MM.1S (cell line): ENCODE results near the gene CA9.

Source experiments
- DNase-seq: peaks from one replicate; pipeline ENCODE4 v3.0.0-alpha.2; 2015
- H2AFZ ChIP-seq: fragments of 300-600 bp; sonication (generic); 2 replicates; pipeline ENCODE4 v1.6.0; 2016; ENCODE audit warnings: antibody characterized with exemption, low read length
- H3F3A ChIP-seq: fragments of 300-600 bp; sonication (generic); 2 replicates; pipeline ENCODE4 v1.6.1; 2016; ENCODE audit warnings: mild to moderate bottlenecking, antibody characterized with exemption, low read length, moderate library complexity, mixed read lengths; ENCODE audit not compliant: insufficient read depth
- H3K27ac ChIP-seq: fragments of 300-600 bp; sonication (generic); 2 replicates; pipeline ENCODE4 v1.5.1; 2016; ENCODE audit warnings: mild to moderate bottlenecking, low read length
- H3K27me3 ChIP-seq: fragments of 300-600 bp; sonication (generic); replicated peaks from 2 replicates; pipeline ENCODE4 v1.6.0; 2016; ENCODE audit warnings: low read length; ENCODE audit not compliant: insufficient read depth
- H3K36me3 ChIP-seq: fragments of 300-600 bp; sonication (generic); replicated peaks from 2 replicates; pipeline ENCODE4 v1.6.1; 2016; ENCODE audit warnings: mild to moderate bottlenecking, low read length, mixed read lengths; ENCODE audit not compliant: insufficient read depth
- H3K4me1 ChIP-seq: fragments of 300-600 bp; sonication (generic); 2 replicates; pipeline ENCODE4 v1.6.1; 2016; ENCODE audit warnings: low read length, mixed read lengths
- H3K4me2 ChIP-seq: fragments of 300-600 bp; sonication (generic); 2 replicates; pipeline ENCODE4 v1.6.0; 2016; ENCODE audit warnings: low read depth, low read length
- H3K4me3 ChIP-seq: fragments of 300-600 bp; sonication (generic); 2 replicates; pipeline ENCODE4 v1.5.1; 2016; ENCODE audit warnings: low read length, mixed read lengths
- H3K79me2 ChIP-seq: fragments of 300-600 bp; sonication (generic); 2 replicates; pipeline ENCODE4 v1.6.1; 2016; ENCODE audit warnings: mixed run types, low read length, mixed read lengths
- H3K9ac ChIP-seq: fragments of 300-600 bp; sonication (generic); 2 replicates; pipeline ENCODE4 v1.6.1; 2016; ENCODE audit warnings: low read length, mixed read lengths
- H3K9me2 ChIP-seq: fragments of 300-600 bp; sonication (generic); replicated peaks from 2 replicates; pipeline ENCODE4 v1.6.1; 2016; ENCODE audit warnings: mild to moderate bottlenecking, low read length, mixed read lengths; ENCODE audit not compliant: insufficient read depth
- H3K9me3 ChIP-seq: fragments of 300-600 bp; sonication (generic); replicated peaks from 2 replicates; pipeline ENCODE4 v1.6.1; 2016; ENCODE audit warnings: mild to moderate bottlenecking, low read length, mixed read lengths; ENCODE audit not compliant: insufficient read depth
- H4K20me1 ChIP-seq: fragments of 300-600 bp; sonication (generic); 2 replicates; pipeline ENCODE4 v1.6.1; 2016; ENCODE audit warnings: mild to moderate bottlenecking, low read length, moderate library complexity, mixed read lengths; ENCODE audit not compliant: insufficient read depth
- EZH2 ChIP-seq: fragments of 300-600 bp; sonication (generic); optimal IDR thresholded peaks from 2 replicates; pipeline ENCODE3; 2017; ENCODE audit warnings: low read depth, mild to moderate bottlenecking, antibody characterized with exemption, low read length, mixed read lengths
- EZH2phosphoT487 ChIP-seq: fragments of 300-600 bp; sonication (generic); IDR thresholded peaks from 2 replicates; pipeline ENCODE4 v1.6.1; 2018; ENCODE audit warnings: antibody characterized with exemption, low read length
- TF ChIP-seq, protein P1 (sequence below): fragments of 300-600 bp; sonication (generic); IDR thresholded peaks from 2 replicates; pipeline ENCODE4 v1.5.1; 2016; ENCODE audit warnings: antibody characterized with exemption, low read length, mixed read lengths

CA9 gene

DNA sequence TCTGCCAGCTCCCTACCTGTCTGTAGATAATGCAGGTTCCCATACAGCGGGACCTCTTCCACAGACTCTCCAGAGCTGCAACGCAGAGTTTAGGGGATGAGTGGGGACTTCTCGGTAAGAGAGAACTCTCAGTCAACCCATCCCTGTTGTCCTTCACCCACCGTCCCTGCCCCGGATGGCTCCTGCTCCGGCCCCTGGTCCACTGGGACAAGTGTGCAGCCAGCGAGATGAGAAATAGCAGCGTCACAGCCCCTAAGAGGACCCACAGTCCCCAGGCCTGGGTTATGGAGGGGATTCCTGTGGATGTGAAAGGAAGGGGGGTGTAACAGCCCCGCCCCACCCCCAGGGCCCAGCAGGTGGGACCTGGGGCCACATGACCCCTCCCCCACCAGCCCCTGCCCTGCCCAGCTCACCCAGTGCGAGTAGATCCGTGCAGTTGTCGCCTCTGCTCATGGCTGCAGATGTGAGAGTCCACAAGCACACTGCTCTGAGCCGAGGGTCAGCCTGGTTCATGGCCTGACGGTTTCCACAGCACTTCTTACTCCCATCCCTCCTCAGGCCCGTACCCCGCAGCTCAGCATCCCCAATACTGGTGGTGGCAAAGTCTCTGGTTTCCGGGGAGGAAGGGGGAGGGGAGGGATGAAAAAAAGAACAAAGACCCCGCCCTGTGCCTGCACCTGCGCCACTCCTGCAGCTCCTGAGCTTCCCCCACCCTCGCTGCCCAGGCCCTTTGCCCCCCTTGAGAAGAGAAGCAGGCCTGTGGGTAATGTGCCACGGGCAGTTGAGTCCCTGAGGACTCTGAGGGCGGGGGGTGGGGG is 23.2 kb upstream of the CA9 start, which contains the start of gene SIT1:
Gene SIT1, minus strand, starts transcription at position 591 of the 818 bp plus-strand sequence. Its CDS starts 78 bp downstream, at position 513.
- no peak for DNase-seq
- Histone ChIP-seq H3K27me3 (no peaks in the 10 kb centered on the region), H4K20me1 (no peaks in the 10 kb centered on the region), H3K4me2 (no peak within 1 kb of the TSS), H3F3A (no peaks in the 10 kb centered on the region), H3K9me2 (no peaks in the 10 kb centered on the region), H3K79me2 (no peaks in the 10 kb centered on the region), H3K9ac (no peak within 1 kb of the TSS), H3K4me1 (peaks cover 4% of the 10 kb centered on the region), H3K9me3 (no peaks in the 10 kb centered on the region), H3K36me3 (no peaks in the 10 kb centered on the region), H3K27ac (no peak within 1 kb of the TSS), H3K4me3 (no peak within 1 kb of the TSS), H2AFZ (no peak within 1 kb of the TSS)
- TF ChIP-seq EZH2phosphoT487: no peak
- TF ChIP-seq, protein P1, sequence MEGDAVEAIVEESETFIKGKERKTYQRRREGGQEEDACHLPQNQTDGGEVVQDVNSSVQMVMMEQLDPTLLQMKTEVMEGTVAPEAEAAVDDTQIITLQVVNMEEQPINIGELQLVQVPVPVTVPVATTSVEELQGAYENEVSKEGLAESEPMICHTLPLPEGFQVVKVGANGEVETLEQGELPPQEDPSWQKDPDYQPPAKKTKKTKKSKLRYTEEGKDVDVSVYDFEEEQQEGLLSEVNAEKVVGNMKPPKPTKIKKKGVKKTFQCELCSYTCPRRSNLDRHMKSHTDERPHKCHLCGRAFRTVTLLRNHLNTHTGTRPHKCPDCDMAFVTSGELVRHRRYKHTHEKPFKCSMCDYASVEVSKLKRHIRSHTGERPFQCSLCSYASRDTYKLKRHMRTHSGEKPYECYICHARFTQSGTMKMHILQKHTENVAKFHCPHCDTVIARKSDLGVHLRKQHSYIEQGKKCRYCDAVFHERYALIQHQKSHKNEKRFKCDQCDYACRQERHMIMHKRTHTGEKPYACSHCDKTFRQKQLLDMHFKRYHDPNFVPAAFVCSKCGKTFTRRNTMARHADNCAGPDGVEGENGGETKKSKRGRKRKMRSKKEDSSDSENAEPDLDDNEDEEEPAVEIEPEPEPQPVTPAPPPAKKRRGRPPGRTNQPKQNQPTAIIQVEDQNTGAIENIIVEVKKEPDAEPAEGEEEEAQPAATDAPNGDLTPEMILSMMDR: no peak
- no peak for TF ChIP-seq EZH2

DNA sequence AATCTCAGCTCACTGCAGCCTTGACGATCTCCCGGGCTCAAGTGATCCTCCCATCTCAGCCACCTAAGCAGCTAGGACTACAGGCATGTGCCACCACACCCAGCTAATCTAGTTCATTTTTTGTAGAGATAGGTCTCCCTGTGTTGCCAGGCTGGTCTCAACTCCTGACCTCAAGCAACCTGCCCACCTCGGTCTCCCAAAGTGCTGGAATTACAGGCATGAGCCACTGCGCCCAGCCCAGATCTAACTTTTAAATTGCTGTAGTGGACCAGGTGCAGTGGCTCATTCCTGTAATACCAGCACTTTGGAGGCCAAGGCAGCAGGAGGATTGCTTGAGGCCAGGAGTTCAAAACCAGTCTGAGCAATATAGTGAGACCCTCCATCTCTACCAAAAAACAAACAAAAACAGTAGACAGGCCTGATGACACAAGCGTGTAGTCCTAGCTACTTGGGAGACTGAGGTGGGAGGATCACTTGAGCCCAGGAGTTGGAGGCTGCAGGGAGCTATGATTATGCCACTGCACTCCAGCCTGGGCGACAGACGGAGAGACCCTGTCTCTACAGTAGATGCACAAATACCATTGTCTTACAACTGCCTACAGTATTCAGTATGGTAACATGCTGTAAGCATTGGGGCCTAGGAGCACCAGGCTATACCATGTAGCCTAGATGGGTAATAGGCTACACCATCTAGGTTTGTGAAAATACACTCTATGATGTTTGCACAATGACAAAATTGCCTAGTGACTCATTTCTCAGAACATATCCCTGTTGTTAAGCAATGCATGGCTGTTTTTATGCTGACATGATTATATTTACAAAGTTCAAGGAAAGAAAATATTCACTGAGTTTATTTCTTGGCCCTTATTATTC is 21.5 kb upstream of the CA9 start:
- Histone ChIP-seq H3K79me2 (no peaks in the 10 kb centered on the region), H4K20me1 (no peaks in the 10 kb centered on the region), H3K9me2 (no peaks in the 10 kb centered on the region), H3K27me3 (no peaks in the 10 kb centered on the region), H3K4me3 (no peak overlapping the region), H2AFZ (no peak overlapping the region), H3K36me3 (no peaks in the 10 kb centered on the region), H3K27ac (no peak overlapping the region), H3K4me2 (no peak overlapping the region), H3K4me1 (peaks cover 4% of the 10 kb centered on the region), H3K9me3 (no peaks in the 10 kb centered on the region), H3F3A (peaks cover 3% of the 10 kb centered on the region), H3K9ac (no peak overlapping the region)
- no peak for DNase-seq
- no peak for TF ChIP-seq EZH2phosphoT487
- TF ChIP-seq, protein P1: no peak
- TF ChIP-seq EZH2: no peak

DNA sequence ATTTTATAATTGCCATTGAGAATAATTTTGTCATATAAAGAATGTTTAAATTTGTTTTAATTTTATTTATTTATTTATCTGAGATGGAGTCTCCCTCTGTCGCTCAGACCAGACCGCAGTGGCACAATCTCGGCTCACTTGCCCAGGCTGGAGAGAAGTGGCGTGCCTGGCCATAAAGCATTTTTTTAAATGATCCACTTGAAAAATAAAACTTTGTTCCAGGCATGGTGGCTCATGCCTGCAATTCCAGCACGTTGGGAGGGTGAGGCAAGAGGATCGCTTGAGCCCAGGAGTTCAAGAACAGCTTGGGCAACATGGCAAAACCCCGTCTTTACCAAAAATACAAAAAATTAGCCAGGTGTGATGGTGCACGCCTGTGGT is 20.9 kb upstream of the CA9 start:
- no peak overlapping the region for H3K9ac ChIP-seq
- no peaks in the 10 kb centered on the region for H3K27me3 ChIP-seq
- H4K20me1 ChIP-seq: no peaks in the 10 kb centered on the region
- no peaks in the 10 kb centered on the region for H3K9me3 ChIP-seq
- no peak overlapping the region for H3K4me2 ChIP-seq
- DNase-seq: no peak
- H3K36me3 ChIP-seq: no peaks in the 10 kb centered on the region
- H3K4me3 ChIP-seq: no peak overlapping the region
- 0 out of 2 replicates have a peak, but pooled peaks cover 4% of the 10 kb centered on the region for H3K4me1 ChIP-seq
- H3K9me2 ChIP-seq: no peaks in the 10 kb centered on the region
- peaks cover 6% of the 10 kb centered on the region for H3F3A ChIP-seq
- no peak overlapping the region for H2AFZ ChIP-seq
- H3K27ac ChIP-seq: no peak overlapping the region
- TF ChIP-seq EZH2phosphoT487 (no peak), EZH2 (no peak)
- TF ChIP-seq, protein P1: no peak
- H3K79me2 ChIP-seq: no peaks in the 10 kb centered on the region
